ENCODE results near the gene GUCY1B1. TPM values are rescaled to one million over a fixed set of nuclear protein-coding genes. Genes with fewer than 3 reads are reported as not detected.

Gene GUCY1B1
- total RNA-seq, 3 donors from 2014 or later = 5.4 to 18.0 (median 11.9) TPM

DNA sequence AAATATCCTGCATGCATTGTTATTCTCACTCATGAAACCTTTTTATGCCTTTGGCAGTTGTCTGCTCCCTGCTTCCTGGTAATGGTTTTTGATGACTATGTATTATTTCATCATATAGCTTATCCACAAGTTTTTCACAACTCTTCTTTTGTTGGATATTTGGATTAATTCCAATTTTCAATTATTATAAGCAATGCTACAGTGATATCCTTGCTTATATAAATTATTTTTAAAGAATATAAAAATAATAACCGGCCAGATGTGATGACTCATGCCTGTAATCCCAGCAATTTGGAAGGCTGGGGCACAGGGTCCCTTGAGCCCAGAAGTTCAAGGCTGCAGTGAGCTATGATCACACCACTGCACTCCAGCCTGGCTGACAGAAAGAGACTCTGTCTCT is 60.2 kb downstream of the GUCY1B1 start:
- Histone ChIP-seq H3K27ac (no peak overlapping the region), H3K4me3 (no peak overlapping the region), H3K9me3 (no peaks in the 10 kb centered on the region), H3K36me3 (no peaks in the 10 kb centered on the region), H3K27me3 (no peaks in the 10 kb centered on the region), H3K4me1 (no peaks in the 10 kb centered on the region)
- DNase-seq (ENCODE audit: low spot score in 2 of 2) = no peak
- intact Hi-C loops (cut with DNase I; ENCODE audit: low total_unique reads) = loop anchor here (10.0 kb wide), 1 partner anchor 136 kb away; the partner anchor contains the start of gene CTSO
- TF ChIP-seq POLR2A (IDR thresholded peaks at IDR 0.05) (no peak), POLR2AphosphoS5 (IDR thresholded peaks at IDR 0.05) (no peak), CTCF (IDR thresholded peaks at IDR 0.05) (no peak)

DNA sequence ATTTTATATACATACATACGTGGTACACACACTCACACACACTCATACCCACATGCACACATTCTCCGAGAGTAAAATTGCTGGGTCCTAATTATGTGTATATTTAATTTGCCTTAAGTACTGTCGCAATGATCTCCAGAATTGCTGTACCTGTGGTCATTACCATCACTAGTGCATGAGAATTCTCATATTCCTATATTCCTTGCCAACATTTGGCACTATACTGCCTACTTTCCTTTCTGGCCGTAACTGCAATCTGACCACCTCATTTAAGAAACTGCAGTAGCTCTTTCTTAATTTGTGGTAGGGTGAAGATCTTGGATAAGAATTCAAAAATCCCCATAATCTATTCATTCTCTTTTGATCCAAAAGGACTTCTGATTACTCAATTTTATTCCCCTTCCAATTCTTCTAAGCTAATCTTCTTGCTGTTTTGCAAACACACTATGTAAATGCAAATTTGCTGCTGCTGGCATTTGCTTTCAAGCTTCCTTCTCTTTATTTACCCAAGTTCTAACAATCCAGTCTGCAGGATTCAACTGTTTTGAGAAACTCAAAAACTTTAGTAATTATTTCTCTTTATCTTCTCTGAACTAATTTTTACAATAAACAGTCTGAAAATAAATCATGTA is 62.2 kb downstream of the GUCY1B1 start:
- Histone ChIP-seq H3K27ac (no peak overlapping the region), H3K36me3 (no peaks in the 10 kb centered on the region), H3K9me3 (no peaks in the 10 kb centered on the region), H3K4me1 (no peaks in the 10 kb centered on the region), H3K4me3 (no peak overlapping the region), H3K27me3 (no peaks in the 10 kb centered on the region)
- no peak for DNase-seq (ENCODE audit: low spot score in 2 of 2)
- intact Hi-C loops (cut with DNase I; ENCODE audit: low total_unique reads) = no loop called here
- TF ChIP-seq POLR2AphosphoS5 (IDR thresholded peaks at IDR 0.05) (no peak), POLR2A (IDR thresholded peaks at IDR 0.05) (no peak), CTCF (IDR thresholded peaks at IDR 0.05) (no peak)

GRCh38 chr4:155822572-155822971 is 63.8 kb downstream of the GUCY1B1 start:
- no peak overlapping the region for H3K27ac ChIP-seq
- no peak overlapping the region for H3K4me3 ChIP-seq
- intact Hi-C loops (cut with DNase I; ENCODE audit: low total_unique reads) = no loop called here
- TF ChIP-seq CTCF (IDR thresholded peaks at IDR 0.05) (no peak), POLR2A (IDR thresholded peaks at IDR 0.05) (no peak), POLR2AphosphoS5 (IDR thresholded peaks at IDR 0.05) (no peak)
- no peaks in the 10 kb centered on the region for H3K9me3 ChIP-seq
- H3K36me3 ChIP-seq = no peaks in the 10 kb centered on the region
- no peak for DNase-seq (ENCODE audit: low spot score in 2 of 2)
- no peaks in the 10 kb centered on the region for H3K27me3 ChIP-seq
- H3K4me1 ChIP-seq = no peaks in the 10 kb centered on the region

GRCh38 chr4:155828628-155829027 is 69.8 kb downstream of the GUCY1B1 start:
- intact Hi-C loops (cut with DNase I; ENCODE audit: low total_unique reads) = loop anchor here (5.0 kb wide), 1 partner anchor 691 kb away; no protein-coding TSS in a partner anchor
- H3K27ac ChIP-seq = no peak overlapping the region
- TF ChIP-seq POLR2A (IDR thresholded peaks at IDR 0.05) (no peak), POLR2AphosphoS5 (IDR thresholded peaks at IDR 0.05) (no peak), CTCF (IDR thresholded peaks at IDR 0.05) (no peak)
- no peaks in the 10 kb centered on the region for H3K36me3 ChIP-seq
- DNase-seq (ENCODE audit: low spot score in 2 of 2) = no peak
- H3K27me3 ChIP-seq = no peaks in the 10 kb centered on the region
- H3K4me1 ChIP-seq = no peaks in the 10 kb centered on the region
- H3K4me3 ChIP-seq = no peak overlapping the region
- H3K9me3 ChIP-seq = no peaks in the 10 kb centered on the region

- Histone ChIP-seq H3K9me3 (no peaks in the 10 kb centered on the region), H3K27ac (no peak overlapping the region), H3K4me1 (no peaks in the 10 kb centered on the region), H3K4me3 (no peak overlapping the region), H3K36me3 (no peaks in the 10 kb centered on the region), H3K27me3 (no peaks in the 10 kb centered on the region)
- TF ChIP-seq POLR2AphosphoS5 (IDR thresholded peaks at IDR 0.05) = no peak
- no peak for DNase-seq (ENCODE audit: low spot score in 2 of 2)
- intact Hi-C loops (cut with DNase I; ENCODE audit: low total_unique reads) = no loop called here
Observed at GRCh38 chr4:155832664-155833063, 73.8 kb downstream of the GUCY1B1 start.
